ENCODE measurements around the gene ADAMTS12.

- TF ChIP-seq, protein P1, sequence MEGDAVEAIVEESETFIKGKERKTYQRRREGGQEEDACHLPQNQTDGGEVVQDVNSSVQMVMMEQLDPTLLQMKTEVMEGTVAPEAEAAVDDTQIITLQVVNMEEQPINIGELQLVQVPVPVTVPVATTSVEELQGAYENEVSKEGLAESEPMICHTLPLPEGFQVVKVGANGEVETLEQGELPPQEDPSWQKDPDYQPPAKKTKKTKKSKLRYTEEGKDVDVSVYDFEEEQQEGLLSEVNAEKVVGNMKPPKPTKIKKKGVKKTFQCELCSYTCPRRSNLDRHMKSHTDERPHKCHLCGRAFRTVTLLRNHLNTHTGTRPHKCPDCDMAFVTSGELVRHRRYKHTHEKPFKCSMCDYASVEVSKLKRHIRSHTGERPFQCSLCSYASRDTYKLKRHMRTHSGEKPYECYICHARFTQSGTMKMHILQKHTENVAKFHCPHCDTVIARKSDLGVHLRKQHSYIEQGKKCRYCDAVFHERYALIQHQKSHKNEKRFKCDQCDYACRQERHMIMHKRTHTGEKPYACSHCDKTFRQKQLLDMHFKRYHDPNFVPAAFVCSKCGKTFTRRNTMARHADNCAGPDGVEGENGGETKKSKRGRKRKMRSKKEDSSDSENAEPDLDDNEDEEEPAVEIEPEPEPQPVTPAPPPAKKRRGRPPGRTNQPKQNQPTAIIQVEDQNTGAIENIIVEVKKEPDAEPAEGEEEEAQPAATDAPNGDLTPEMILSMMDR (conservative IDR thresholded peaks at IDR 0.05) = no peak
- no peak for TF ChIP-seq ZFX (IDR thresholded peaks at IDR 0.05)
Observed at GRCh38 chr5:33852319-33852718, 39.5 kb downstream of the ADAMTS12 start.
